Activated CD4-positive, alpha-beta T cell treated with anti-CD3 and anti-CD28 coated beads, Interleukin-2, amount 50 U/mL, for 4 hours (primary cell): Measurements from ENCODE around the gene FBXL2.

Experiments
- DNase-seq, 2 experiments: peaks; one replicate each; pipeline ENCODE4 v3.0.0-alpha.2; 2020

The FBXL2 gene, protein sequence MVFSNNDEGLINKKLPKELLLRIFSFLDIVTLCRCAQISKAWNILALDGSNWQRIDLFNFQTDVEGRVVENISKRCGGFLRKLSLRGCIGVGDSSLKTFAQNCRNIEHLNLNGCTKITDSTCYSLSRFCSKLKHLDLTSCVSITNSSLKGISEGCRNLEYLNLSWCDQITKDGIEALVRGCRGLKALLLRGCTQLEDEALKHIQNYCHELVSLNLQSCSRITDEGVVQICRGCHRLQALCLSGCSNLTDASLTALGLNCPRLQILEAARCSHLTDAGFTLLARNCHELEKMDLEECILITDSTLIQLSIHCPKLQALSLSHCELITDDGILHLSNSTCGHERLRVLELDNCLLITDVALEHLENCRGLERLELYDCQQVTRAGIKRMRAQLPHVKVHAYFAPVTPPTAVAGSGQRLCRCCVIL

DNA sequence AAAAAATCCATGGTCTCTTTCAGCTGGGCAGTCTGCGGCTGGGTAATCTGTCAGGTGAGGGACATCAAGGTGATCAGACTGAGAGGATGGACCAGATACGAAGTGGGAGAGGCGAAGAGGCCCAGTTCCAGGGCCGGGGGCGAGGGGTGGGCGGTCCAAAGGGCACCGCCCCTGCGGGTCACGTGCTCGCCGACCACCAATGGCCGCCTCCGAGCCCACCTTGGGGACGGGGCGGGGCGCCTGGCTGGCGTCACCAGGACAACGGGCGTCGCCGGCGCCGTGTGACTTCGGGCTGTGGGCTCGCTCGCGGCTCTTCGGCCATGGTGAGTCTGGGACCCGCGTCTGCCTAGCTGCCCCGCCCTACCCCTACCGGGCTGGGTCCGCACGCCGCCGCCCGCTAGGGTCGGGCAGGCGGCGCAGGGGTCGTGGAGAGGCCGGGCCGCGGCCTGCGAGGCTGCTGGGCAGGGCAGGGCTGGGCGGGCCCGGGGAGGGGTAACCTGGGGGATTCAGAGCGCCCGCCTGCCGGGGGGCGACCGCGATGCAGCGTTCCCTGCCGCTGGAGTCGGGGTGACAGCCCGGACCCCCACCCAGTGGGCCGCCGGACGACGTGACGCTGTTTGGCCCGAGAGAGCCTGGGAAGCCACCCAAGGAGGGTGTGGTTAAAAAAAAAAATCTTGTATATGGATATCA lies at the start of gene FBXL2:
FBXL2 (plus strand) TSS at position 250 of the 690 bp plus-strand sequence; CDS start at position 321, 71 bp downstream.
- DNase-seq, result no peak

- DNase-seq, result no peak
Measured at GRCh38 chr3:33229066-33229465, 48.2 kb upstream of the FBXL2 start.

DNA sequence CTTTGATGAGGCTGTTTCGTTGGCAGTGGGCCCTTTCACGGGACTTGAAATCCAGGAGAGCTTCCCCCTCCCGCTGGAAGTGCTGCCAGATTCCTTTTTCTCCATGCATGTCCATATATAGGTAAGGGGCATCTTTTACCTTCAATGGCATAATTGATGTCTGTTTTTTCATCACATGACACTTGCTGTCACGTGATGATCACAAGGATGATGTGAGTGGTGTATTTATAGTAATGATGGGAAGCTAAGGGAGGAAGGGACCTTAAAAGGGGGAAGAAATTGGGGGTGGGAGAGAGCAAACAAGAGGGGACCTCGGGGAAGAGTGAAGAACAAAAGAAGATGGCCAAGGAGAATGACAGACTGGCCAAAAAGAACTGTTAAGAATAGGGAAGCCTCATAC lies 47.3 kb upstream of the FBXL2 start:
- DNase-seq, result no peak

GRCh38 chr3:33231756-33232465 lies 45.3 kb upstream of the FBXL2 start:
- DNase-seq, result no peak

- DNase-seq, result no peak
Measured at GRCh38 chr3:33233884-33234283, 43.4 kb upstream of the FBXL2 start.

GRCh38 chr3:33236005-33236404 lies 41.2 kb upstream of the FBXL2 start:
- no peak for DNase-seq

GRCh38 chr3:33237439-33237838 lies 39.8 kb upstream of the FBXL2 start:
- DNase-seq, result no peak

GRCh38 chr3:33238923-33239322 lies 38.3 kb upstream of the FBXL2 start:
- DNase-seq, result no peak

DNA sequence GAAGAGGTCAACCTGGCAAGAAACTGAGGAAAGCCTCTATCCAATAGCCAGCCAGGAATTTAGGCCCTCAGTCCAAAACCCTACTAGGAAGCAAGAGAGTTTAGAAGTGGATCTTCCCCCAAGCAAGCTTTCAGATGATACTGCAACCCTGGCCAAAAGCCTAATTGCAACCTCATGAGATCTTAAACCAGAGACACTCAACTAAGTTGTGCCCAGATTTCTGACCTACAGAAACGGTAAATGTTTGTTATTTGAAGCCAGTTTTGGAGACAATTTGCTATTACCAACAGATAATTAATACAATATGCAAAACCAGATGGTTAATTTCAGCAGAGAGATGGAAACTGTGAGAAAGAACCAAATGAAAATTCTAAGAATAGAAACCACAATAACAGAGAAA lies 37.0 kb upstream of the FBXL2 start:
- DNase-seq, result no peak

- no peak for DNase-seq
Measured at GRCh38 chr3:33246786-33247185, 30.5 kb upstream of the FBXL2 start.

DNA sequence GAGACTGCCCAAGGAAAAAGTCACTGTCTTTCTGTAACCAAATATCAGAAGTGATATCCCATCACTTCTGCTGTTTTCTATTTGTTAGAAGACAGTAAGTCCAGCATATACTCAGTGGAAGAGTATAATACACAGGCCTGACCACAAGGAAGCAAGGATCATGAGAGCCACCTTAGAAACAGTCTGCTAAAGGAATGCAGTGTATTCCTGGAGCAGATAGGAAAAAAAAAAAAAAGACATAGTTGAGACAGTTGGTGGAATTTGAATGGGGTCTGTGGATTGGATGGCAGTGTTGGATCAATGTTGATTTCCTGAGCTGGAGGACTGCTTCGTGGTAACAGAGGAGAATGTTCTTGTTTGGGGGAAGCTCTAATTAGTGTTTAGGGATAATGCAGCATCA lies 26.5 kb upstream of the FBXL2 start:
- no peak for DNase-seq

DNA sequence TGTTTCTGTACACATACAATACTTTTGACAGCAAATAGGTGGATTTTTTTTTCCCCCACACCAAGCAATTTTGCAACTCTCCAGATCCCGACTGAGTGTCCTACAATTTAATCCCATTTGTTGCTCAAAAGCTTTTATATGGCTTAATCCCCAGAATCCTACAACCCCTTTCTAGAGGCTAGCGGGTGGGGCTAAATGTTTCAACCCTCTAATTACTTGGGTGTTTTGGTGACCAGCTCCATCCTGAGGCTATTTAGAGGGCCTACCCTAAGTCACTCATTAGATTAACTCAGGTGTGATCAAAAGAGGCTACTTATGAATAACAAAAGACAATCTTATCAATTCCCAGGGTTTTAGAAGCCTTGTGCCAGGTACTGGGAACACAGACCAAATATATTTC lies 21.0 kb upstream of the FBXL2 start:
- DNase-seq, result no peak

- DNase-seq, result no peak
Measured at GRCh38 chr3:33260104-33260503, 17.1 kb upstream of the FBXL2 start.

DNA sequence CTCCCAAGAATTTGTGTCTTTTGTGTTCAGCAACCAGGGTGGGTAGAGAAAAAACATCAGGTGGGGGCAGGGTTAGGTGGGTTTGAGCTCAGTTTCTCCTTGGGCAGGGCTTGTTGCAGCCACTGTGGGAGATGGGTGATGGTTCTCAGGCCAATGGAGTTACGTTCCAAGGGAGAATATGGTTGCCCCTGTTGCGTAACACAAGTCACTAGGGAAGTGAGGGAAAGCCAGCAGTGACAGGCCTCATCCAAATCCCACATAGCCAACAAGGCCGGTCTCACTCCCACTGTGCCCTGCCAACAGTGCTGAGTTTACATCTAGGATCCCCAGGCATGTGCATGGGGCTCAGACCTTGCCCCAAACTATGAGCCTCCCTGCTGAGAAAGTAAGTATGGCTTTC lies 7.9 kb upstream of the FBXL2 start:
- DNase-seq, result no peak

DNA sequence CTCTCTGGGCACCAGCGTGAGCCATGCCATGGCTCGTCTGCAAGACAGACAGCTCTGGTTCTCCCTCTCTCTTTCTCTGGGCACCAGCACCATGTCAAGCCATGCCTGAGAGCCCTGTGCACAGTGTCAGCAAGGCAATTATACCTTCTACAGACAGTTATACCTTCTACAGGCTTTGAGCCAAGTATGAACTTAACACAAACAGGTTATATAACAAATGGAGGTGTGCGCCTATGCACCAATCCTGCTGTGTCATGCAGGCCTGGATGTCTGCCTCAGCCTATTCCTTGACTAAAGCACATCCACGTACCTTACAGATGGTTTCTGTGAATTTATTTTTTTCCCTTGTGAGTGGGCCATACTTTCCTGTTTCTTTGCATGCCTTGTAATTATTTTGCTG lies 5.9 kb upstream of the FBXL2 start:
- DNase-seq, result no peak

- no peak for DNase-seq
Measured at GRCh38 chr3:33273628-33274027, 3.6 kb upstream of the FBXL2 start.

DNA sequence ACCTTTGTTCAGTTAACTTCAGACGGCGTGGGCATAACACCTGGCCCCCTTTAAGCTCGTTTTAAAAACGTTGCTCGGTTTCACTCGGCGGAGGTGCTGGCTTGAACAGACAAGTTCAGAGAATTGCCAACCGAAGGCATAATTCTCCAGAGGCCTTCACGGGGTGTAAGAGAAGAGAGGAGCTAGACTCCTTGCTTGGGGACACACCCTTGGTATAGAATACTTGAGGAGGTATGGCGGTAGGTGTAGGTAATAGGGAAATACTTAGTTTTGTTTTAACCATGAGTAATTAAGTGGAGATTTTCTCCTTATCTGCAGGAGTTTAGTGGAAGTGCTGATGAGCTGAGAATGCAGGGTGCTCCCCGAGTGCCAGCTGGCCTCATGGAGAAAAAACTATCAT lies 921 bp downstream of the FBXL2 start:
- DNase-seq, result no peak

- no peak for DNase-seq
Measured at GRCh38 chr3:33287672-33288282, 10.5 kb downstream of the FBXL2 start.

- no peak for DNase-seq
Measured at GRCh38 chr3:33299395-33300081, 22.3 kb downstream of the FBXL2 start.

GRCh38 chr3:33312361-33312760 lies 35.1 kb downstream of the FBXL2 start:
- no peak for DNase-seq

- DNase-seq, result no peak
Measured at GRCh38 chr3:33313331-33313730, 36.1 kb downstream of the FBXL2 start.

- no peak for DNase-seq
Measured at GRCh38 chr3:33314993-33315392, 37.8 kb downstream of the FBXL2 start.

DNA sequence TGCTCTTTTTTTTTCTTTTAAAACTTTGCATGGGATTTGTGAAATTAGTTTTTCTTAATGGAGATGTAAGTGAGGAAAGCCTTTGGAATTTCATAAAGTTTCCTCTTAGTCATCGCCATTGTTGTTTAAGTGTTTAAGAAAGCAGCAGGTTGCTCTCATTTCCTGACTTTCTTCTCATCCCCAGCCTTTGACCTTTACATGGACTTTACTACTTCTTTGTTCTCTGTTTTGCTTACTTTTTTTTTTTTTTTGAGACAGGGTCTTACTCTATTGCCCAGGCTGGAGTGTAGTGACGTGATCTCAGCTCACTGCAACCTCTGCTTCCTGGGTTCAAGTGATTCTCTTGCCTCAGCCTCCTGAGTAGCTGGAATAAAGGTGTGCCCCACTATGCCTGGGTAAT lies 38.6 kb downstream of the FBXL2 start:
- no peak for DNase-seq
